Measurements from ENCODE around the gene BRF1.

DNA sequence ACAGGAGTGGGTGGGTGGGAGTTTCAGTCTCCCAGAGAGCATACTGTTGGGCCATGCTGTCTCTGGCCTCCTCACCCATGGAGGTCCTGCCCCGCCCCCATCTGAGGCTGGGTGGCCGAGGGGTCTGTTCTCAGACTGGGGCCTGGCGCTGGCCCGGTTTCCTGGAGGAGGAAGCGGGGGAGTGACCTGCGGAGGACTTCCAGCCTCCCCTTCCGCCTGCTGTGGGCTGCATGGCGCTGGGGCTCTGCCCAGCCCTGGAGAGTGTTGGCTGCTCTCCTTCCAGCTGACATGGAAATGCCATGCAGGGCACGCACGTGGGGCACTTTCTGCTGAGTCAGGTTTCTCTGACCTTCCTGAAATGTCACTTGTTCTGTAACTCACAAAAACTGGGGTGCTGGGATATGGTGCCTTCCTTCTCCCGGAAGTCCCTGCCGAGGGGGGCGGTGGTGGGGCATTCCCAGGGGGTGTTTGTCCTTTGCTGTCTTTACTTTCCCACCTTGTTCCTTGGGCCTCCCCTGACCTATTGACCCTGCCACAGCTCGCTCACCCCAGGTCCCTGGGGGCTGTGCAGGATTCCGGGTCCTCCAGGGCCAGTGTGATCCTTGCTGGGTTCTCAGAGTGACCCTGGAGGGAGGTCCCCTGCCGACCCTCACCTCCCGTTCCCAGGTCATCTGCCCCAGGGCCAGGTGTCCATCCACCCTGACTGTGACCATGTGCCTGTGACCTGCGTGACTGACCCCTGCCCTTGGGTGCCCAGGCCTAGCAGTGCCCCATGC is 37.4 kb upstream of the BRF1 start:
- TF ChIP-seq, protein P1, sequence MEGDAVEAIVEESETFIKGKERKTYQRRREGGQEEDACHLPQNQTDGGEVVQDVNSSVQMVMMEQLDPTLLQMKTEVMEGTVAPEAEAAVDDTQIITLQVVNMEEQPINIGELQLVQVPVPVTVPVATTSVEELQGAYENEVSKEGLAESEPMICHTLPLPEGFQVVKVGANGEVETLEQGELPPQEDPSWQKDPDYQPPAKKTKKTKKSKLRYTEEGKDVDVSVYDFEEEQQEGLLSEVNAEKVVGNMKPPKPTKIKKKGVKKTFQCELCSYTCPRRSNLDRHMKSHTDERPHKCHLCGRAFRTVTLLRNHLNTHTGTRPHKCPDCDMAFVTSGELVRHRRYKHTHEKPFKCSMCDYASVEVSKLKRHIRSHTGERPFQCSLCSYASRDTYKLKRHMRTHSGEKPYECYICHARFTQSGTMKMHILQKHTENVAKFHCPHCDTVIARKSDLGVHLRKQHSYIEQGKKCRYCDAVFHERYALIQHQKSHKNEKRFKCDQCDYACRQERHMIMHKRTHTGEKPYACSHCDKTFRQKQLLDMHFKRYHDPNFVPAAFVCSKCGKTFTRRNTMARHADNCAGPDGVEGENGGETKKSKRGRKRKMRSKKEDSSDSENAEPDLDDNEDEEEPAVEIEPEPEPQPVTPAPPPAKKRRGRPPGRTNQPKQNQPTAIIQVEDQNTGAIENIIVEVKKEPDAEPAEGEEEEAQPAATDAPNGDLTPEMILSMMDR (IDR thresholded peaks at IDR 0.05; ENCODE audit: control extremely low read depth in 1 of 3, insufficient read depth in 1 of 3, low read depth in 1 of 3, low read length in 3 of 3), result no peak
- TF ChIP-seq MAX (IDR thresholded peaks at IDR 0.05), result no peak
- TF ChIP-seq CTBP2 (IDR thresholded peaks at IDR 0.05; ENCODE audit: borderline replicate concordance, insufficient read depth, insufficient read length, low read length), result no peak
- no peak for TF ChIP-seq JUND (IDR thresholded peaks at IDR 0.05; ENCODE audit: low read length)
- TF ChIP-seq POLR2A (IDR thresholded peaks at IDR 0.05; ENCODE audit: control extremely low read depth in 1 of 2, low read depth in 2 of 2, low read length in 2 of 2), result no peak
- TF ChIP-seq RNF2 (IDR thresholded peaks at IDR 0.05; ENCODE audit: borderline replicate concordance, low read depth, low read length, missing control alignments, poor library complexity, severe bottlenecking), result no peak
- peak; percentile 80 for TF ChIP-seq MAFK (IDR thresholded peaks at IDR 0.05; ENCODE audit: low read depth, low read length)
- TF ChIP-seq GABPA (IDR thresholded peaks at IDR 0.05; ENCODE audit: borderline replicate concordance, insufficient read depth, low read length), result no peak
- TF ChIP-seq USF2 (IDR thresholded peaks at IDR 0.05; ENCODE audit: low read length), result no peak
- TF ChIP-seq TEAD4 (IDR thresholded peaks at IDR 0.05; ENCODE audit: low read depth, low read length), result no peak
- no peak for TF ChIP-seq ATF2 (IDR thresholded peaks at IDR 0.05; ENCODE audit: low read length)
- TF ChIP-seq ATF3 (IDR thresholded peaks at IDR 0.05; ENCODE audit: insufficient read depth, low read depth, low read length), result no peak
- no peak for TF ChIP-seq YY1 (IDR thresholded peaks at IDR 0.05; ENCODE audit: low read depth, low read length)
- TF ChIP-seq RXRA (IDR thresholded peaks at IDR 0.05; ENCODE audit: insufficient read depth, low read depth, low read length), result no peak
